Keratinocyte (primary cell): ENCODE measurements around the gene STKLD1. TPM values are rescaled to one million over a fixed set of nuclear protein-coding genes. Genes with fewer than 3 reads are reported as not detected.

Source experiments
- DNase-seq: peaks from one replicate; pipeline ENCODE4 v3.0.0-alpha.2; 2011; ENCODE audit warnings: low read depth, missing footprints, low spot score
- FAIRE-seq: peaks from 2 replicates; lab custom pipeline; 2011; peaks lifted over from hg19 to GRCh38; lab: Jason Lieb, UNC
- H2AFZ ChIP-seq: 2 replicates; pipeline ENCODE4 v1.6.0; 2012; ENCODE audit warnings: low read length, control low read depth, inconsistent platforms; ENCODE audit not compliant: control insufficient read depth
- H3K27ac ChIP-seq: 2 replicates; pipeline ENCODE4 v1.5.1; 2011; ENCODE audit warnings: low read length; ENCODE audit not compliant: control insufficient read depth, insufficient read depth
- H3K27me3 ChIP-seq: 3 replicates; pipeline ENCODE4 v1.6.0; 2011; ENCODE audit warnings: low read length; ENCODE audit not compliant: control insufficient read depth, insufficient read depth; ENCODE audit errors: extremely low read depth
- H3K36me3 ChIP-seq, 2 experiments: 2 replicates in 1 of 2; 3 replicates in 1 of 2; pipeline ENCODE4 v1.5.1; 2011; ENCODE audit warnings: low read length in 2 of 2, mild to moderate bottlenecking in 1 of 2; ENCODE audit not compliant: control insufficient read depth in 2 of 2, insufficient read depth in 2 of 2; ENCODE audit errors: extremely low read depth in 1 of 2
- H3K4me1 ChIP-seq: 3 replicates; pipeline ENCODE4 v1.5.1; 2011; ENCODE audit warnings: low read length; ENCODE audit not compliant: control insufficient read depth, insufficient read depth; ENCODE audit errors: extremely low read depth
- H3K4me2 ChIP-seq: 3 replicates; pipeline ENCODE4 v1.6.0; 2011; ENCODE audit warnings: low read depth, low read length; ENCODE audit not compliant: control insufficient read depth, insufficient read depth; ENCODE audit errors: extremely low read depth
- H3K4me3 ChIP-seq, 3 experiments: fragments of 200-600 bp in 1 of 3; sonication (generic) in 1 of 3; 2 replicates in 2 of 3; 3 replicates in 1 of 3; pipeline ENCODE4 v1.5.1; 2011 to 2016; ENCODE audit warnings: low read length in 3 of 3, mild to moderate bottlenecking in 3 of 3, control low read depth in 2 of 3, inconsistent platforms in 1 of 3, low read depth in 1 of 3, mixed read lengths in 1 of 3, mixed run types in 1 of 3, moderate library complexity in 1 of 3; ENCODE audit not compliant: control insufficient read depth in 2 of 3, insufficient read depth in 2 of 3; ENCODE audit errors: extremely low read depth in 1 of 3
- H3K79me2 ChIP-seq: 2 replicates; pipeline ENCODE4 v1.6.0; 2012; ENCODE audit warnings: low read length; ENCODE audit not compliant: control insufficient read depth, insufficient read depth
- H3K9ac ChIP-seq: 3 replicates; pipeline ENCODE4 v1.6.0; 2011; ENCODE audit warnings: low read length; ENCODE audit not compliant: control insufficient read depth, insufficient read depth; ENCODE audit errors: extremely low read depth
- H3K9me1 ChIP-seq: 3 replicates; pipeline ENCODE4 v1.6.0; 2011; ENCODE audit warnings: low read length; ENCODE audit not compliant: control insufficient read depth, insufficient read depth; ENCODE audit errors: extremely low read depth
- H3K9me3 ChIP-seq: 2 replicates; pipeline ENCODE4 v1.5.1; 2012; ENCODE audit warnings: low read depth, low read length; ENCODE audit not compliant: control insufficient read depth
- H4K20me1 ChIP-seq: 3 replicates; pipeline ENCODE4 v1.6.0; 2011; ENCODE audit warnings: low read length; ENCODE audit not compliant: control insufficient read depth, insufficient read depth; ENCODE audit errors: extremely low read depth
- EZH2 ChIP-seq: IDR thresholded peaks from one replicate; pipeline ENCODE4 v1.6.1; 2012; ENCODE audit warnings: inconsistent platforms, mild to moderate bottlenecking, low read length, moderate library complexity
- dilution Hi-C: fragments of 300-500 bp; cut with MboI; formaldehyde crosslinking; loops from one replicate; pipeline ENCODE4 v1.7.0; 2020; ENCODE audit warnings: low sequenced_read_pairs; ENCODE audit not compliant: extremely low pct_ligation_motif_present
- polyA plus RNA-seq, 5 experiments: library from polyadenylated mRNA; depleted of rRNA in 3 of 5; stranded (reverse) in 3 of 5; stranded (forward) in 1 of 5; unstranded in 1 of 5; fragments of >200 nt; gene quantifications; 1 replicate in 1 of 5; 2 replicates in 3 of 5; 3 replicates in 1 of 5; pipeline versions ENCODE4 v1.2.1 to v1.2.3, GENCODE V29; 2011 to 2012; ENCODE audit warnings: missing spikeins in 2 of 5, low read depth in 1 of 5, low replicate concordance in 1 of 5
- TF ChIP-seq, protein P1 (sequence below), 3 experiments: IDR thresholded peaks in 1 of 3; conservative IDR thresholded peaks in 1 of 3; optimal IDR thresholded peaks in 1 of 3; 2 replicates in 2 of 3; 3 replicates in 1 of 3; pipeline versions ENCODE3 to v1.5.1; 2011; ENCODE audit warnings: low read length in 3 of 3, mild to moderate bottlenecking in 3 of 3, moderate library complexity in 2 of 3, control low read depth in 1 of 3, inconsistent platforms in 1 of 3; ENCODE audit not compliant: insufficient read depth in 2 of 3; ENCODE audit errors: extremely low read depth in 1 of 3

Gene STKLD1
- polyA plus RNA-seq, 1 donor (not counting 4 experiments of a cell fraction or from before 2014, with no cell fraction given): 0.77 TPM

- H3K27me3 ChIP-seq: peaks cover 19% of the 10 kb centered on the region
- H3K4me3 ChIP-seq: no peak overlapping the region
- H3K79me2 ChIP-seq: no peaks in the 10 kb centered on the region
- no peaks in the 10 kb centered on the region for H3K36me3 ChIP-seq
- no peaks in the 10 kb centered on the region for H3K4me1 ChIP-seq
- dilution Hi-C loops: no loop called here
- DNase-seq (no peak), FAIRE-seq (no peak)
- no peak overlapping the region for H3K4me2 ChIP-seq
- TF ChIP-seq, protein P1, sequence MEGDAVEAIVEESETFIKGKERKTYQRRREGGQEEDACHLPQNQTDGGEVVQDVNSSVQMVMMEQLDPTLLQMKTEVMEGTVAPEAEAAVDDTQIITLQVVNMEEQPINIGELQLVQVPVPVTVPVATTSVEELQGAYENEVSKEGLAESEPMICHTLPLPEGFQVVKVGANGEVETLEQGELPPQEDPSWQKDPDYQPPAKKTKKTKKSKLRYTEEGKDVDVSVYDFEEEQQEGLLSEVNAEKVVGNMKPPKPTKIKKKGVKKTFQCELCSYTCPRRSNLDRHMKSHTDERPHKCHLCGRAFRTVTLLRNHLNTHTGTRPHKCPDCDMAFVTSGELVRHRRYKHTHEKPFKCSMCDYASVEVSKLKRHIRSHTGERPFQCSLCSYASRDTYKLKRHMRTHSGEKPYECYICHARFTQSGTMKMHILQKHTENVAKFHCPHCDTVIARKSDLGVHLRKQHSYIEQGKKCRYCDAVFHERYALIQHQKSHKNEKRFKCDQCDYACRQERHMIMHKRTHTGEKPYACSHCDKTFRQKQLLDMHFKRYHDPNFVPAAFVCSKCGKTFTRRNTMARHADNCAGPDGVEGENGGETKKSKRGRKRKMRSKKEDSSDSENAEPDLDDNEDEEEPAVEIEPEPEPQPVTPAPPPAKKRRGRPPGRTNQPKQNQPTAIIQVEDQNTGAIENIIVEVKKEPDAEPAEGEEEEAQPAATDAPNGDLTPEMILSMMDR (optimal IDR thresholded peaks at IDR 0.05 in 1 of 3, IDR thresholded peaks at IDR 0.05 in 1 of 3, conservative IDR thresholded peaks at IDR 0.05 in 1 of 3; ENCODE audit: extremely low read depth in 1 of 3, insufficient read depth in 2 of 3, low read length in 3 of 3): no peak
- TF ChIP-seq EZH2: no peak
- no peak overlapping the region for H3K9ac ChIP-seq
- H3K9me1 ChIP-seq: no peaks in the 10 kb centered on the region
- no peak overlapping the region for H3K27ac ChIP-seq
- no peaks in the 10 kb centered on the region for H3K9me3 ChIP-seq
- H4K20me1 ChIP-seq: no peaks in the 10 kb centered on the region
- H2AFZ ChIP-seq: no peak overlapping the region
Observed at GRCh38 chr9:133430244-133430643, 54.1 kb downstream of the STKLD1 start.

- Histone ChIP-seq H3K27me3 (peaks cover 4% of the 10 kb centered on the region), H3K4me3 (no peak overlapping the region), H3K4me1 (no peaks in the 10 kb centered on the region), H3K27ac (no peak overlapping the region), H3K9me1 (no peaks in the 10 kb centered on the region), H3K79me2 (no peaks in the 10 kb centered on the region), H4K20me1 (no peaks in the 10 kb centered on the region), H2AFZ (no peak overlapping the region), H3K9ac (no peak overlapping the region), H3K4me2 (no peak overlapping the region), H3K9me3 (no peaks in the 10 kb centered on the region), H3K36me3 (no peaks in the 10 kb centered on the region)
- DNase-seq: no peak
- no peak for TF ChIP-seq EZH2
- TF ChIP-seq, protein P1 (optimal IDR thresholded peaks at IDR 0.05 in 1 of 3, IDR thresholded peaks at IDR 0.05 in 1 of 3, conservative IDR thresholded peaks at IDR 0.05 in 1 of 3; ENCODE audit: extremely low read depth in 1 of 3, insufficient read depth in 2 of 3, low read length in 3 of 3): peak in 1 of 3 experiments; percentile 16
- dilution Hi-C loops: no loop called here
- no peak for FAIRE-seq
Observed at GRCh38 chr9:133433351-133433843, 57.2 kb downstream of the STKLD1 start.
